Stimulated activated naive CD8-positive, alpha-beta T cell treated with anti-CD3 and anti-CD28 coated beads, Interleukin-15, amount 100 ng/mL, for 72 hours (primary cell): ENCODE measurements around the gene ZNF486.
A peak's percentile ranks its signal among the peaks of the same experiment; 100 is the strongest.
"Not testable (repeated sequence)": the region's sequence is repeated elsewhere in the genome, so short reads cannot be mapped to it uniquely, and the experiment has no call there.

ENCODE experiments used
- ATAC-seq: fragments of 150-1000 bp; cut with Tn5 transposase; 2 replicates; pipeline ENCODE4 v1.10.0; 2021; ENCODE audit warnings: mild to moderate bottlenecking, moderate library complexity
- DNase-seq, 2 donors: peaks; one replicate each; pipeline ENCODE4 v3.0.0; 2021 to 2022
- H3K27ac Mint-ChIP-seq, 2 donors: one replicate each; pipeline ENCODE4 v1.8.0; 2022; ENCODE audit warnings: mild to moderate bottlenecking in 2 of 2, mixed read lengths in 2 of 2, moderate library complexity in 2 of 2
- H3K27me3 Mint-ChIP-seq: one replicate; pipeline ENCODE4 v1.8.0; 2022; ENCODE audit warnings: mixed read lengths
- H3K4me1 Mint-ChIP-seq: one replicate; pipeline ENCODE4 v1.8.0; 2022; ENCODE audit warnings: mild to moderate bottlenecking, mixed read lengths
- H3K4me3 Mint-ChIP-seq, 2 donors: one replicate each; pipeline ENCODE4 v1.8.0; 2022; ENCODE audit warnings: mild to moderate bottlenecking in 2 of 2, mixed read lengths in 2 of 2, moderate library complexity in 1 of 2
- H3K9me3 Mint-ChIP-seq, 2 donors: one replicate each; pipeline ENCODE4 v1.8.0; 2022; ENCODE audit warnings: mixed read lengths in 2 of 2

The ZNF486 gene

DNA sequence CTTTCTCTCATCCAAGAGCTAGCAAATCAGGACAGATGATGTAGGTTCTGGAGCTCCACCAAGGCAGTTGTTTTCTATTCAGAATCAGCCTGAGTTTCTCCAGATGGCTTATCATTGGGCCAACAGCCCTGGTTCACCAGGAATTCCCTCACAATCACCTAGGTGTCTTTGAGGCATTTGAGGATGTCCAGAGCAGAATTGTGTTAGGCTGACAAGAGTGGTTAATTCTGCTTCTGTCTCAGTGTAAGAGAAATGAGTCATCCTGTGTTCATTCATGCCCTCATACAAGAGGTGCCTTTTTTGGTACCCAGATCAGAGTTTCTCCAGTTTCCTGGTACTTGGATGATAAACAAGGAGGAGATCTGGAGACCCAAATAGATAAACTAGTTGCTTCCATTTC lies 12.9 kb downstream of the ZNF486 start:
- H3K27ac Mint-ChIP-seq, H3K4me1 Mint-ChIP-seq, H3K27me3 Mint-ChIP-seq, H3K9me3 Mint-ChIP-seq, ATAC-seq, H3K4me3 Mint-ChIP-seq, DNase-seq: not testable (repeated sequence)

DNA sequence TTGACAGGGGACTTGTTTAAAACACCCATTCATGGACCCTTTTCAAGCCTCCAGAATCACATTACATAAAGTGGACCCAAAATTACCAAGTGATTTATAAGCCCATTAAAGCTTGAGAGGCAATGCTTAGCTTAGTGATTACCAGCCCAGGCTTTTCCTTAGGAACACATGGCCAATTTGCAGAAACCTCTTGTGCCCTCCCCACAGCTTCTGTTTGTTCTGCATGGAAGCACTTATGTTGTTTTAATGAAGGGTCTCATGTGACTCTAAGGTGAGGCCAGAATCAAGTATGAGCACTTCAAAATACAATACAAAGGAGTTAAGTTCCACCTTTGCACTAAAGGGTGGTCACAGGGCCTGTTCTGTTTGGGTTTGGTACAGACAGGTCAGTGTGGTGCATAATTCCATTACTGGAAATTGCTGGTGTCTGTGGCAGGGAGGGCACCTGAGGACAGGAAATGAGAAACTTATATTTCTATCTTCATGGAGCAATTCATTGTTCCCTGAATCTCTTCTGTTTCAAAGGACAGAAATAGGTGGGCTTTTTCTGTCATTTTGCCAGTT lies 15.3 kb downstream of the ZNF486 start:
- Mint-ChIP-seq H3K9me3 (peaks cover 0 to 7% of the 10 kb centered on the region in 2 donors), H3K4me1 (no peaks in the 10 kb centered on the region), H3K4me3 (no peak overlapping the region), H3K27me3 (no peaks in the 10 kb centered on the region), H3K27ac (no peak overlapping the region)
- no peak for DNase-seq
- ATAC-seq, result no peak

DNA sequence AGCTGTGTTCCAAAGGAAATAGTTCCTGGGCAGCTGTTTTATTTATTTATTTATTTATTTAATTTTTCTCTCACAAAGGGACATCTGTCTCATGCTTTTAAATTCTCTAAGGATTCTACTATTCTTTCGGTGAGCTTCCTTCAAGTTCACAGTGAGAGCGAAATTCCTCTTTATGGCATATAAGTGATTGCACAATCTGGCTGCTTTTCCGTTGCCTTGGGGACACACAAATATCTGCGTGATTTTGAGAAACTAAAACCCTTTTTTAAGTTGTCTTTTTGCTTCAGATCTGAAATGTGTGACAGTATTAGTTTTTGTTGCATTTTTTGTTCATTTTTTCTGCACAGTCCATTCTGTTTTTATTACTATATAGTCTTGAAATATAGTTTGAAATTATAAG lies 19.2 kb downstream of the ZNF486 start:
- Mint-ChIP-seq H3K27me3 (no peaks in the 10 kb centered on the region), H3K4me1 (no peaks in the 10 kb centered on the region)

DNA sequence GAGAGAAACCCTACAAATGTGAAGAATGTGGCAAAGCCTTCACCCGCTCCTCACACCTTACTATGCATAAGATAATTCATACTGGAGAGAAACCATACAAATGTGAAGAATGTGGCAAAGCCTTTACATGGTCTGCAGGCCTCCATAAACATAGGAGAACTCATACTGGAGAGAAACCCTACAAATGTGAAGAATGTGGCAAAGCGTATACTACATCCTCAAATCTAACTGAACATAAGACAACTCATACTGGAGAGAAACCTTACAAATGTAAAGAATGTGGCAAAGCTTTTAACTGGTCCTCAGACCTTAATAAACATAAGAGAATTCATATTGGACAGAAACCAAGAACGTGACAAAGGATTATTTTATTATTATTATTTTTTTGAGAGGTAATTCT lies 30.7 kb downstream of the ZNF486 start:
- Mint-ChIP-seq H3K4me1 (no peaks in the 10 kb centered on the region), H3K9me3 (peaks cover 15 to 24% of the 10 kb centered on the region in 2 donors), H3K27ac (no peak overlapping the region), H3K27me3 (no peaks in the 10 kb centered on the region), H3K4me3 (no peak overlapping the region)
- no peak for ATAC-seq
- DNase-seq, result no peak

More for the DNA sequence above, 19.2 kb downstream of the ZNF486 start:
- DNase-seq (no peak), ATAC-seq (no peak)
- peaks cover 0 to 15% of the 10 kb centered on the region in 2 donors for H3K9me3 Mint-ChIP-seq
- H3K27ac Mint-ChIP-seq, result no peak overlapping the region
- H3K4me3 Mint-ChIP-seq, result no peak overlapping the region

DNA sequence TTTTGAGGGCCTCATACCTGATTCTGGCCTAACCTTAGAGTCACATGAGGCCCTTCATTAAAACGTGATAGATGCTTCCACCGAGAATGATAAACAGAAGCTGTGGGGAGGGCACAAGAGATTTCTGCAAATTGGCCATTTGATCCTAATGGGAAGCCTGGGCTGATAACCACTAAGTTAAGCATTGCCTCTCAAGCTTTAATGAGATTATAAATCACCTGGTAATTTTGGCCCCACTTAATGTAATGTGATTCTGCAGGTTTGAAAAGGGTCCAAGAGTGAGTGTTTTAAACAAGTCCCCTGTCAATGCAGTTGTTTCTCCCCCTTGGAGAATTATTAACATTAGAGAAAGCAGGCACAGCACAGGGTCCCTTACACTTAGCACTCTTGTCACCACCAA lies 42.0 kb downstream of the ZNF486 start:
- ATAC-seq, result no peak
- DNase-seq, result no peak
- no peak overlapping the region for H3K4me3 Mint-ChIP-seq
- H3K9me3 Mint-ChIP-seq, result peaks cover 5 to 18% of the 10 kb centered on the region in 2 donors
- no peaks in the 10 kb centered on the region for H3K27me3 Mint-ChIP-seq
- H3K27ac Mint-ChIP-seq, result no peak overlapping the region
- no peaks in the 10 kb centered on the region for H3K4me1 Mint-ChIP-seq

DNA sequence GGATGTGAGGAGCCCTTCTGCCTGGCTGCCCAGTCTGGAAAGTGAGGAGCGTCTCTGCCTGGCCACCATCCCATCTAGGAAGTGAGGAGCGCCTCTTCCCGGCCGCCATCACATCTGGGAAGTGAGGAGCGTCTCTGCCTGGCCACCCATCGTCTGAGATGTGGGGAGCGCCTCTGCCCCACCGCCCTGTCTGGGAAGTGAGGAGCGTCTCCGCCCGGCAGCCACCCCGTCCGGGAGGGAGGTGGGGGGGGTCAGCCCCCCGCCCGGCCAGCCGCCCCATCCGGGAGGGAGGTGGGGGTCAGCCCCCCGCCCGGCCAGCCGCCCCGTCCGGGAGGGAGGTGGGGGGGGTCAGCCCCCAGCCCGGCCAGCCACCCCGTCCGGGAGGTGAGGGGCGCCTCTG lies 47.4 kb downstream of the ZNF486 start:
- not testable (repeated sequence) for ATAC-seq, DNase-seq, H3K4me3 Mint-ChIP-seq, H3K27me3 Mint-ChIP-seq, H3K4me1 Mint-ChIP-seq, H3K27ac Mint-ChIP-seq
- H3K9me3 Mint-ChIP-seq, result peaks cover 5 to 28% of the 10 kb centered on the region in 2 donors

DNA sequence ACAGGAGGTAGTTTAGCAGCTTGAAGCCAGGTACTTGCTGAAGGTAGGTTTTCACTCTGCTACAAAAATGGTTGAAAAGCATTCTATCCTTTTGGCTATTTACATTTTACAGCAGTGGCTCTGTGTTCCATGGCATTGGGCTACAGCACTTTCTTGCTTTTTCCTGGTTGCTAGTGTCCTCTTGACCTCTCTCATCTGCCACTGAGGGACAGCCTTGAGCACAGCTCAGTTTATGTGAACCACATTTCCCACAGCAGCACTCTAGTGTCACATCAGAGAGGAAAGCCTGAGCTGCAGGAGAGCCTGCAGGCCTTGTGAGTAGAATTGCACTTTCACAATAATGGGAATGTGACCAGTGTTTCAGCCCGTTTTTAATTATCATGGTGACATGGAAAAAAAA lies 54.6 kb downstream of the ZNF486 start:
- peaks cover 17 to 25% of the 10 kb centered on the region in 2 donors for H3K9me3 Mint-ChIP-seq
- not testable (repeated sequence) for DNase-seq, H3K27ac Mint-ChIP-seq, H3K4me1 Mint-ChIP-seq, H3K27me3 Mint-ChIP-seq, H3K4me3 Mint-ChIP-seq, ATAC-seq

DNA sequence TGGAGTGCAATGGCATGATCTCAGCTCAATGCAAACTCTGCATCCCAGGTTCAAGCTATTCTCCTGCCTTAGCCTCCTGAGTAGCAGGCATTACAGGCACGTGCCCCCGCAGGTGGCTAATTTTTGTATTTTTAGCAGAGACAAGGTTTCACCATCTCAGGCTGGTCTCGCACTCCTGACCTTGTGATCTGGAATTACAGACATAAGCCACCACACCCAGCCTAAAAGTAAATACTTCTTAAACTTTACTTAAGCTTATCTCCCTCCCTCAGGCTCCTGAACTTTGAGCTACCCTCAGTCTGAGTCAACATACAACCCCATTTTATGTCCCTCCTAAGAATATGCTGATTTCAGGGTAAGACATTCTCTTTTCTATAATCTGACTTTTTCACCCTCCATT lies 66.1 kb downstream of the ZNF486 start:
- peaks cover 12 to 37% of the 10 kb centered on the region in 2 donors for H3K9me3 Mint-ChIP-seq
- DNase-seq, result no peak
- no peak overlapping the region for H3K27ac Mint-ChIP-seq
- no peak overlapping the region for H3K4me3 Mint-ChIP-seq
- peaks cover 8% of the 10 kb centered on the region for H3K4me1 Mint-ChIP-seq
- no peak for ATAC-seq
- no peaks in the 10 kb centered on the region for H3K27me3 Mint-ChIP-seq

DNA sequence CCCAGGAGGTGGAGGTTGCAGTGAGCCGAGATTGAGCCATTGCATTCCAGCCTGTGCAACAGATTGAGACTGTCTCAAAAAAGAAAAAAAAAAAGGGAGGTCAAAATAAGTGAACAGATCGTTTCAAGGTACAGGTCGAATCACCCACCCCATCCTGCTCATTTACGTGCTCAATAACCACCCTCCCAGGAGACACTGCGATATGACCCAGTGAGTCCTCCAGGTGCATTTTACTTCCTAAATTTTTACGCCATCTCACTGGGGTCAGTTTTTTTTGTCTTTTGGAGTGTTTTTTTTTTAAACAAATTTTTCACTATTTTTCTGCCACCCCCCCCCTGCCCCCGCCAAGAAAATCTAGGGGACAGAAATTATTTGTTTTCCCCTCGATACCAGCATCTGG lies 68.1 kb downstream of the ZNF486 start:
- Mint-ChIP-seq H3K4me3 (no peak overlapping the region), H3K9me3 (peaks cover 7 to 24% of the 10 kb centered on the region in 2 donors), H3K27ac (no peak overlapping the region), H3K27me3 (no peaks in the 10 kb centered on the region), H3K4me1 (peaks cover 14% of the 10 kb centered on the region)
- ATAC-seq (no peak), DNase-seq (no peak)

DNA sequence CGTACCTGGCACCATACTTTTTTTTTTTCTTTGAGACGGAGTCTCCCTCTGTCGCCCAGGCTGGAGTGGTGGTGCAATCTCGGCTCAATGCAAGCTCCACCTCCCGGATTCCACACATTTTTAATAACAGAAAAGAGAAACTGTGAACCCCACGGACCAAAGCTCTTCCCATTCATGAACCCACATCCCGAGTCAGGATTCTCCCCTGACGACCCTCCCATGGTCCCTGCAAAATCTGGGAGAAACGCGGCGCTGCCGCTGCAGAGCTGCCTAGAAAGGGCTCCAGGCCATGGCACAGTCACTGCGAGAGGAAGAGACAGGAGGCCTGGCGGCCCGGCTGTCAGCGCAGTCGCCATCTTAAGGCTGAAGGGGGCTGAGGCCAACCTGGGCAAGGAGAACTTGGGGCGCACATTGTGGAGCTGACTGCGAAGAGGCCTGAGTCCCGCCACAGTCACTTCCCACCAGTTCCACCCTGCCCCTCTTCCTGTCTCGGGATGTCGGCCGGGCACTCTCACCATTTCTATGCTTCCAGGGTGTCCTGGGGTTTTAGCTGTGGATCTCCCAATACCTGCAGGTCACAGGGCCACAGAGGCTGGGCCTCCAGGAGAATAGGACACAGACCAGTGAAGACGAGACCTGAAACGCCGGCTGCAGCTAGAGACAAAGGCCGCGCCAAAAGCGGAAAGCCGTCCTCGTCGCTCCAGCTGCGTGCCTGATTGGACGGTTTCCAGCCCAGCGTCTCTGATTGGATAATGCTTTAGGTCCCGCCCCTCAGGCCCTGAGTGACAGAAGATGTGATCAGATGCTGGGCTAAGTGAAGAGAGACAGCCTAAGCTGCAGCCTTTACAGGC lies 71.0 kb downstream of the ZNF486 start:
- Mint-ChIP-seq H3K27ac (peak overlapping the region; percentile 98 to 99), H3K9me3 (peaks cover 7% of the 10 kb centered on the region in 2 donors), H3K4me3 (peak overlapping the region; percentile 95 to 100), H3K27me3 (no peaks in the 10 kb centered on the region), H3K4me1 (peaks cover 14% of the 10 kb centered on the region)
- DNase-seq (peak; percentile 90 to 95), ATAC-seq (peak; percentile 99)

DNA sequence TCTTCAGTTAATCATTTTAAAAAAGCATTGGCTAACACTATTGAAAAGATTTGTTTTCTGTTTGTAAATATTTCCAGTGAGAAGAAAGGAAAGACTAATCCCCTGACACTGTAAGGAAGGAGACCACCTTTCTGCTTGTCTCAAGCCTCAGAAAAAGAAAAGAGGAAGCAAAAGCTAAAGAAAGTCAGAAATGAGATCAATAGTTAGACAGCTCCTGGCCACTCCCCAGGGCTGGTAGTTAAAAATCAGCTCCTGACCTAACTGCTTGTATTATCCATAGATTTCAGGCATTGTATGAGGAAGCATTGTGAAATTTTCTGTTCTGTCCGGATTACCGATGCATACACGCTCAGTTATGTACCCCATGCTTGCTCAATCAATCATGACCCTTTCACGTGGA lies 76.6 kb downstream of the ZNF486 start:
- Mint-ChIP-seq H3K27me3 (no peaks in the 10 kb centered on the region), H3K9me3 (no peaks in the 10 kb centered on the region), H3K4me3 (no peak overlapping the region), H3K27ac (no peak overlapping the region), H3K4me1 (peaks cover 8% of the 10 kb centered on the region)
- ATAC-seq, result no peak
- no peak for DNase-seq

DNA sequence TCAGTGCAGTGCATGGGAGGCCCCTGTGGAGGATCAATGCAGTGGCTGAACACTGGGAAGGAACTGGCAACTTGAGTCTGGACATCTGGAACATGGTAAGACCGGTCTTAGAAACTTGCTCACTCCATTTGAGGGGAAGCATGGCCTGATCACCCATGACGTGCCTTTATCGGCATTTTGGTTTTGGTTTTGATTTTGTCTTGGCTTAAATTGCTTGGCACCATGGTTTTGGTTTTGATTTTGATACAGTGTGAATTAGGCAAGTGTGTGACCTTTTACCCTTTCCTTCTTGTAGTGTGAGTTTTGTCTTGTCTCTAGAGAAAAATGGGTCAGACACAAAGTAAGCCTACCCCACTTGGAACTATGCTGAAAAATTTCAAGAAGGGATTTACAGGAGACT lies 77.3 kb downstream of the ZNF486 start:
- no peaks in the 10 kb centered on the region for H3K9me3 Mint-ChIP-seq
- no peaks in the 10 kb centered on the region for H3K27me3 Mint-ChIP-seq
- no peak for DNase-seq
- H3K27ac Mint-ChIP-seq, result no peak overlapping the region
- peak; percentile 48 for ATAC-seq
- no peak overlapping the region for H3K4me3 Mint-ChIP-seq
- peaks cover 7% of the 10 kb centered on the region for H3K4me1 Mint-ChIP-seq

DNA sequence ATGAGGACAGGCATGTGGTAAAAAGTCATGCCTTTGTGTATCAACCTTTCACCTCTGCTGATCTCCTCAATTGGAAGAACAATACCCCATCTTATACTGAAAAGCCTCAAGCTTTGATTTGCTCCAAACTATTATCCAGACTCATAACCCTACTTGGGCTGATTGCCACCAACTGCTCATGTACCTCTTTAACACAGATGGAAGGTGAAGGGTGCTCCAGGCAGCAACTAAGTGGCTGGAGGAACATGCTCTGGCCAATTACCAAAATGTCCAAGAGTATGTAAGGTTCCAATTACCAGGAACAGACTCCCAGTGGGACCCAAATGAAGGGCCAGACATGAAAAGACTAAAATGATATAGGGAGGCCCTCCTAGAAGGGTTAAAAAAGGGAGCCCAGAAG lies 78.3 kb downstream of the ZNF486 start:
- DNase-seq (no peak), ATAC-seq (no peak)
- peaks cover 7% of the 10 kb centered on the region for H3K4me1 Mint-ChIP-seq
- H3K27me3 Mint-ChIP-seq, result no peaks in the 10 kb centered on the region
- no peak overlapping the region for H3K27ac Mint-ChIP-seq
- no peaks in the 10 kb centered on the region for H3K9me3 Mint-ChIP-seq
- no peak overlapping the region for H3K4me3 Mint-ChIP-seq

DNA sequence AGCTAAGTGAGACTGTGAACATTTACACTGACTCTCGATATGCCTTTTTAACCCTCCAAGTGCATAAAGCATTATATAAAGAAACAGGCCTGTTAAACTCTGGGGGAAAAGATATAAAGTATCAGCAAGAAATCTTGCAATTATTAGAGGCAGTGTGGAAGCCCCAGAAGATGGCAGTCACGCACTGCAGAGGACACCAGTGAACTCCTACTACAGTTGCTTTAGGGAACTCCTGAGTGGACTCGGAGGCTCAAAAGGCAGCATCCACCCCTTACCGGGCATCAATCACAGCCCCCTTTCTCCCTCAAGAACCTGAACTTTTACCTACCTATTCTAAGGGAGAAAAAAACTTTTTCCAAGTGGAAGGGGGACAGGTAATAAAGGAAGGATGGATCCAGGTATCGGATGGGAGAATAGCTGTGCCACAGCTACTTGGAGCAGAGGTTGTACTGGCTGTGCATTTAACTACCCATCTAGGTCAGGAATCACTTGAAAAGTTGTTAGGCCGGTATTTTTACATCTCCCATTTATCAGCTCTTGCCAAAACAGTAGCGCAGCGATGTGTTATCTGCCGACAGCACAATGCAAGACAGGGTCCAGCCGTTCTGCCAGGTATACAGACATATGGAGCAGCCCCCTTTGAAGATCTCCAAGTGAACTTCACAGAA lies 80.1 kb downstream of the ZNF486 start:
- Mint-ChIP-seq H3K27me3 (no peaks in the 10 kb centered on the region), H3K9me3 (no peaks in the 10 kb centered on the region), H3K4me3 (no peak overlapping the region), H3K4me1 (peaks cover 7% of the 10 kb centered on the region), H3K27ac (no peak overlapping the region)
- ATAC-seq (peak; percentile 62), DNase-seq (peak; percentile 20 to 39)

DNA sequence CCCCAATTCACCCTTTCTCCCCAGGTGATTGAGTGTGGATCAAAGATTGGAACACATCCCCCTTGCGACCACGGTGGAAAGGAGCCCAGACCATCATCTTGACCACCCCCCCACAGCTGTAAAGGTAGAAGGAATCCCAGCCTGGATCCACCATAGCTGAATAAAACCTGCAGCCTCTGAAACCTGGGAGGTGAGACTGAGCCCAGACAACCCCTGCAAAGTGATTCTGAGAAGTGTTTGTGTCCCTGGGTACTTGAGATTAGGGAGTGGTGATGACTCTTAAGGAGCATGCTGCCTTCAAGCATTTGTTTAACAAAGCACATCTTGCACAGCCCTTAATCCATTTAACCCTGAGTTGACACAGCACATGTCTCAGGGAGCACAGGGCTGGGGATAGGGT lies 81.2 kb downstream of the ZNF486 start:
- not testable (repeated sequence) for DNase-seq, H3K27me3 Mint-ChIP-seq, H3K4me1 Mint-ChIP-seq, H3K4me3 Mint-ChIP-seq, ATAC-seq, H3K9me3 Mint-ChIP-seq, H3K27ac Mint-ChIP-seq
